H54 (cell line): ENCODE data around the gene MEFV.

Source experiments
- DNase-seq: peaks from one replicate; pipeline ENCODE4 v3.0.0; 2011; ENCODE audit warnings: low spot score, mixed read lengths; ENCODE audit not compliant: insufficient read length
- FAIRE-seq: peaks from 3 replicates; lab custom pipeline; 2011; peaks lifted over from hg19 to GRCh38; lab: Jason Lieb, UNC
- POLR2A ChIP-seq: IDR thresholded peaks from 2 replicates; pipeline ENCODE4 v1.6.1; 2011; ENCODE audit warnings: low read depth, mild to moderate bottlenecking, low read length

Gene MEFV

GRCh38 chr16:3256146-3256865, at the start of gene MEFV:
TSS of gene MEFV (minus strand) at chr16:3256633. CDS start at chr16:3256587, 46 bp downstream.
- DNase-seq (no peak), FAIRE-seq (no peak)
- no peak for TF ChIP-seq POLR2A

DNA sequence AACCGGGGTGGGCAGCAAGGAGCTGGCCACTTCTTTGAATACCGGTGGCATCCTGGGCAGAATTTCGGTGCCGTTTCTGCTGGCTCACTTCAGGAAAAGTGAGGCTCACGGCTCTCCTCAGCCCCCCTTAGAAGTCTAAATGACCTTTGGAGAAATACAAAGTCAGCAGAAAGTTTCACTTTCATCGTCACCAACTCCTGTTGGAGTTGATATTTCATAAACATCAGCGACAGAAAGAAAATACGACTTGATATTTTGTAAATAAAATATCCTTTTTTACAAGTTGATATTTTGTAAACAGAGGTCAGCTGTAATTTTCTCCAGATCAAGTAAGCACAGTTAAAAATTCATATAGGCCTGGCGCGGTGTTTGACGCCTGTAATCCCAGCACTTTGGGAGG, 49.6 kb upstream of the MEFV start:
- TF ChIP-seq POLR2A = no peak
- no peak for FAIRE-seq
- DNase-seq = no peak

GRCh38 chr16:3305109-3306068, 49.0 kb upstream of the MEFV start, which contains the start of the genes TIGD7 and ZNF75A:
TSS of gene TIGD7 (minus strand) at chr16:3305430. CDS start at chr16:3300614, 4,816 bp downstream.
TSS of gene ZNF75A (plus strand) at chr16:3305497. CDS start at chr16:3308429, 2,932 bp downstream.
- TF ChIP-seq POLR2A = peak; percentile 78
- FAIRE-seq (peak; percentile 45), DNase-seq (peak; percentile 89)

- no peak for TF ChIP-seq POLR2A
- DNase-seq (no peak), FAIRE-seq (no peak)
Observed at GRCh38 chr16:3304370-3304769, 47.9 kb upstream of the MEFV start.

DNA sequence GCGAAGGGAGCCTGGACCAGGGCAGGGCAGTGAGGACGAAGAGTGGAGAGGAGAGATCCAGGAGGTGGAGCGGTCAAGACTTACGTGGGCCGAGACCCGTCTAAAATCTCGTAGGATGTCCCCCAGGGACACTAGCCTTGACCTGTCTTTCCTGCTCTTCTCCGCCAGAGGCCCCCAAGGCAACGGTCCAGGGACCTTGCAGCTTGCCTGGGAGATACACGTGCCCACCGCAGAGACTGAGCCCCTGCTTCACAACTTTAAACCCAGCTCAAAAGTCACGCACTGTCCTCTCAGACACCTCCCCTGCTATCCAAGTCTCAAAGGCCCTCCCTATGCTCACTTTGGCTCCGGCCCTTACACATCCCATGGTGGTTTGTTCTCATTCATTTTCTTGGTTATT, 39.4 kb upstream of the MEFV start:
- no peak for FAIRE-seq
- DNase-seq = no peak

DNA sequence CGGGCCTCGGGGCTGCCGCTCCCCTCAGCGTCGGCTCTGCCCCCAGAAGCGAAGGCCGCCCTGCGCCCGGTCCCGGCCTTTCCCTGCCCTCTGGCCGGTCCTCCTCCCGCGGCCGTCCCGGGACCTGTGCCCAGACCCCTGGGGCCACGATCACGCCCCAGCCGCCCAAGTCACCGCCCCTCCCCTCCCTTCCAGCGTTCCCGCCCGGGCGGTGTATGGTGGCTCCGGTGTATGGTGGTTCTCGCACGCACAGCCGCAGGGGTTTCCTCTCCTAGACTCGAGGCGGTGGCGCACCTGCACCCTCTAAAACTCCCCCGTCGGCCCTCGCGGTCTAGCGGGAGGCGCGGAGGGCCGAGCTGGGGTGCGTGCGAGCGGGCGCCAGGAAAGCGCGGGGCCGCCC, 38.8 kb upstream of the MEFV start:
- FAIRE-seq (no peak), DNase-seq (no peak)
- TF ChIP-seq POLR2A = no peak

More for the DNA sequence above, 39.4 kb upstream of the MEFV start:
- TF ChIP-seq POLR2A = no peak

DNA sequence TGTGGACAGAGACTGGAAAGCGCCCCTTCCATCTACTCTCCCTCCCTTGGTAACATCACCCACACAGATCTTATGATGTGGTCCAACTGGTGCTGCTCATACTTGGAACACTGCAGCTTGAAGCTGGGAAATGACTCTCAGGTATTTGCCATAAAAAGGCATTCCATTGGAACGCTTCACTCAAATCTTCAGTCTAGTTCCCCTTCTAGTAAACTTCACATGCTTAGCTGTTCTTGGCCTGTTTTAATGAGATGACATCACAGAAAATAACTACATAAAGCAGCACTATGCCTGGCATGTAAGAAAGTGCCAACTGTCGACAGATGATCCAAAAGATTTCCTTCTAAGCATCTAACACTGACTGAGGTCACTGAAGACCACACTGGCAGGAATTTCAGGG, 36.2 kb upstream of the MEFV start:
- no peak for DNase-seq
- no peak for FAIRE-seq
- TF ChIP-seq POLR2A = no peak

DNA sequence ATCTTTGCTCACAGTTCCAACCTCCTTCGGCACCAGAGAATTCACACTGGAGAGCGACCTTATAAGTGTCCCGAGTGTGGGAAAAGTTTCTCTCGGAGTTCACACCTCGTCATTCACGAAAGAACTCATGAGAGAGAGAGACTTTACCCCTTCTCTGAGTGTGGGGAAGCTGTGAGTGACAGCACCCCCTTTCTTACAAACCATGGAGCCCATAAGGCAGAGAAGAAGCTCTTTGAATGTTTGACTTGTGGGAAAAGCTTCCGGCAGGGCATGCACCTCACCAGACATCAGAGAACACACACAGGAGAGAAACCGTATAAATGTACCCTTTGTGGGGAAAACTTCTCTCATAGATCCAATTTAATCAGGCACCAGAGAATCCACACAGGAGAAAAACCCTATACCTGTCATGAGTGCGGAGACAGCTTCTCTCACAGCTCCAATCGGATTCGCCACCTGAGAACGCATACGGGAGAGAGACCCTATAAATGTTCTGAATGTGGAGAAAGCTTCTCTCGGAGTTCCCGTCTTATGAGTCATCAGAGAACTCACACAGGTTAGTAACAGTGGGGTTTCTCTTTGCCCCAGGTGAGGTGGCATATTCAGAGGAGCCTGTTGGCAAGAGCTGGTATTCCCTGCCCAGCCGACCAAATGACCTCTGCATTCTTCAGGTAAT, 33.7 kb upstream of the MEFV start:
- TF ChIP-seq POLR2A = no peak
- DNase-seq (no peak), FAIRE-seq (no peak)

DNA sequence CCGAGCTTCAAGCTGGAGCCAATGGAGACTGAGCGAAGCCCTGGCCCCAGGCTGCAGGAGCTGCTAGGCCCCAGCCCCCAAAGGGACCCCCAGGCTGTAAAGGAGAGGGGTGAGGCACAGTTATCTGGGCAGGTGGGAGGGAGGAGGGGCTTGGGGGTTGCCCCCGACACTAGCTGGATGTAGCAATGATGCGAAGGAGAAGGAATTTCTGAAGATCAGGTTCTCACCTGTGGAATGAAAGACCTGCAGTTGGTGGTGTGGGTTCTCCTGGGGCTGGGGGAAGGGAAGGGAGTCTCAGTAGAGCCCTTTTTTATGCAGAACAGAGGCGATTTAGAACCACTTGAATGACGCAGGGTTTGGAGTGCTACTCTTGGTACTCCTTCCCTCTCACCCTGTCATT, 28.7 kb upstream of the MEFV start:
- no peak for TF ChIP-seq POLR2A
- no peak for FAIRE-seq
- no peak for DNase-seq

- DNase-seq (no peak), FAIRE-seq (no peak)
- TF ChIP-seq POLR2A = no peak
Observed at GRCh38 chr16:3283543-3284447, 27.4 kb upstream of the MEFV start.

DNA sequence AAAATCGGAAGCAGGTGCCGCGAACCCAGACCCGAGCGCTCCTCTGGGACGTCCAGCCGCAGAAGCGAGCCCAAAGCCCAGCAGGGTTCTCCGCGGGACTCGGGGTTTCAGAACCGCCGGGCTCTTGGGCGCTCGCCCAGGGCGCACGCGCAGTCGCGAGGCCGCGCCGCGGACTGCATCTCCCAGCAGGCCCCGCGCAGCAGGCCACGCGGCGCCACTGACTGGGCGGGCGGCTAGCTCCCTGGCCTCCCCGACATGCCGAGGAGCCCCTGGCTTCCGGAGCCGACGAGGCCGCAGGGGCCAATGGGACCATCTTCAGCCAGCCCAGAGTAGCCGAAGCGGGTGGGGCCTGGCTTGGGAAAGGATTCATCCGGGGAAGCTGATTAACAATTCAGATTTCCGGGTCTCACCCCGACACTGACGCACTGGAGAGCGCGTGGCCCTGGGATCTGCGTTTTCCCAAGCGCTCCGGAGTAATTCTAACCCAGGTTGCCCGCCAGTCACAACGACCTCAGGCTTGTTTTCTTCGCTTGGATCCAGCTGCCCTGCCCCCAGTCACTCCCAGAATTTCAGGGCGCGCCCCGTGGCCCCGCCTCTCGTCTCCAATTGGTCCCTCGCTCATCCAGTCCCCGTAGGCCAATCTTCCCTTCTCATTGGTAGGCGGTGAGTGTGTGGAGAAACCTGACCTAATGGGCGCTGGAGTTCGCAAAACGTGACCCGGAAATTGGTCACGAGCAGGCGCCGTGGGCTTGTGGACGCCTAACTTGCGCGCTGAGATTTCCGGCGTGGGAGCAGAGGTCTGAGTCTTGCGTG, 26.5 kb upstream of the MEFV start, which contains the start of gene ZNF263:
Gene ZNF263 (plus strand): TSS at position 762 of the 813 bp plus-strand sequence. CDS start 328 bp downstream, outside the sequence.
- DNase-seq (peak; percentile 95), FAIRE-seq (peak; percentile 60)
- TF ChIP-seq POLR2A = peak; percentile 52

- FAIRE-seq (no peak), DNase-seq (peak; percentile 71)
- TF ChIP-seq POLR2A = no peak
Observed at GRCh38 chr16:3282103-3282729, 25.8 kb upstream of the MEFV start.
